GM23248 (cell line): ENCODE data around the gene RND2. TPM values are rescaled to one million over a fixed set of nuclear protein-coding genes. Genes with fewer than 3 reads are reported as not detected.
A peak's percentile ranks its signal among the peaks of the same experiment; 100 is the strongest.
"Not testable (repeated sequence)": the region's sequence is repeated elsewhere in the genome, so short reads cannot be mapped to it uniquely, and the experiment has no call there.

Source experiments
- DNase-seq: peaks from one replicate; pipeline ENCODE4 v3.0.0-alpha.2; 2015
- H2AFZ ChIP-seq: fragments of 200-600 bp; sonication (generic); 2 replicates; pipeline ENCODE4 v1.6.1; 2016; ENCODE audit warnings: antibody characterized with exemption
- H3F3A ChIP-seq: fragments of 200-600 bp; sonication (generic); 2 replicates; pipeline ENCODE4 v1.6.1; 2016; ENCODE audit warnings: mild to moderate bottlenecking, antibody characterized with exemption, mixed run types; ENCODE audit not compliant: insufficient read depth
- H3K27ac ChIP-seq: fragments of 200-600 bp; sonication (generic); 2 replicates; pipeline ENCODE4 v1.5.1; 2016; ENCODE audit warnings: mild to moderate bottlenecking
- H3K27me3 ChIP-seq: fragments of 200-600 bp; sonication (generic); replicated peaks from 2 replicates; pipeline ENCODE4 v1.6.1; 2016; ENCODE audit warnings: mild to moderate bottlenecking; ENCODE audit not compliant: insufficient read depth
- H3K36me3 ChIP-seq: fragments of 200-600 bp; sonication (generic); 2 replicates; pipeline ENCODE4 v1.6.1; 2016; ENCODE audit warnings: low read depth, mild to moderate bottlenecking
- H3K4me1 ChIP-seq: fragments of 200-600 bp; sonication (generic); 2 replicates; pipeline ENCODE4 v1.6.1; 2016; ENCODE audit warnings: mild to moderate bottlenecking; ENCODE audit not compliant: insufficient read depth
- H3K4me2 ChIP-seq: fragments of 200-600 bp; sonication (generic); one replicate; pipeline ENCODE4 v1.6.1; 2016; ENCODE audit warnings: mild to moderate bottlenecking; ENCODE audit not compliant: unreplicated experiment
- H3K4me3 ChIP-seq: fragments of 200-600 bp; sonication (generic); 2 replicates; pipeline ENCODE4 v1.5.1; 2016; ENCODE audit warnings: mild to moderate bottlenecking
- H3K79me2 ChIP-seq: fragments of 200-600 bp; sonication (generic); 2 replicates; pipeline ENCODE4 v1.6.1; 2016; ENCODE audit warnings: mild to moderate bottlenecking; ENCODE audit not compliant: insufficient read depth
- H3K9ac ChIP-seq: fragments of 200-600 bp; sonication (generic); 2 replicates; pipeline ENCODE4 v1.6.1; 2016; ENCODE audit warnings: mild to moderate bottlenecking
- H3K9me2 ChIP-seq: fragments of 200-600 bp; sonication (generic); 2 replicates; pipeline ENCODE4 v1.6.1; 2016; ENCODE audit warnings: mixed run types, mild to moderate bottlenecking, moderate library complexity; ENCODE audit not compliant: insufficient read depth
- H3K9me3 ChIP-seq: fragments of 200-600 bp; sonication (generic); one replicate; pipeline ENCODE4 v1.6.1; 2017; ENCODE audit warnings: low read depth
- H4K20me1 ChIP-seq: fragments of 200-600 bp; sonication (generic); 2 replicates; pipeline ENCODE4 v1.6.0; 2016; ENCODE audit not compliant: insufficient read depth
- EZH2 ChIP-seq: fragments of 200-600 bp; sonication (generic); IDR thresholded peaks from 2 replicates; pipeline ENCODE4 v1.6.1; 2018; ENCODE audit warnings: antibody characterized with exemption, mild to moderate bottlenecking; ENCODE audit not compliant: insufficient read depth, poor library complexity, severe bottlenecking
- EZH2phosphoT487 ChIP-seq: fragments of 200-600 bp; sonication (generic); IDR thresholded peaks from 2 replicates; pipeline ENCODE4 v1.6.1; 2018; ENCODE audit warnings: antibody characterized with exemption, moderate library complexity, mild to moderate bottlenecking, low read depth; ENCODE audit not compliant: insufficient read depth
- WGBS, 2 experiments: methylation state at CpG; one replicate each; pipeline ENCODE4 v1.1.6; 2015 to 2017; ENCODE audit warnings: low lambda C conversion rate in 2 of 2, low coverage in 1 of 2; ENCODE audit errors: missing lambda C conversion rate in 2 of 2; 5-methylcytosine and 5-hydroxymethylcytosine counted together
- in situ Hi-C: fragments of 300-500 bp; cut with MboI; formaldehyde crosslinking; loops from 2 replicates; pipeline ENCODE4 v1.15.0; 2020
- polyA plus RNA-seq: library from polyadenylated mRNA; unstranded; fragments of >200 nt; fragmentation: Nextera tagmentation; extraction: Ambion mirVana; gene quantifications from 2 replicates; pipeline ENCODE4 v1.2.1, GENCODE V29; 2016
- total RNA-seq: library from RNA; depleted of rRNA; stranded (reverse); fragments of >200 nt; shearing (Covaris generic); gene quantifications from 2 replicates; pipeline ENCODE4 v1.2.3, GENCODE V29; 2014

The RND2 gene
- total and polyA plus RNA-seq, 2 experiments from 2014 or later = 0.11 to 0.30 TPM

DNA sequence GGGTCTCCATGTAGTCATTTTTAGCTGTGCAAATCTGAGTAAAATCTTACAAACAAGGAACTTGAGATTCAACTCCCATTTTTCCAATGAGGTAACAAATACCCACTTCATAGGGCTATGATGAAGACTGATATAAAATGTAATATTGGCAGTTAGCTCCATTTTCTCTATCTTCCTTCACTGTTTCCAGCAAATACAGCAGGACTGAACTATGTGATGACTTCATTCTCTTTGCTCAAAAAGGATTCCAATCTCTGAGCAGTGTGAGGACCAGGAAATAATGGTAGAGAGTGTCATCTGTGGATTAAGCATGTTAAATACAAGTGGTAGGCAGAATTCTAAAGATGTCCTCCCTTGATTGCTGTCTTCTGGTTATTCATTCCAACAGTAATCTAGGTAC is 18.3 kb downstream of the RND2 start:
- H3K27me3 ChIP-seq = no peaks in the 10 kb centered on the region
- H3K27ac ChIP-seq = no peak overlapping the region
- TF ChIP-seq EZH2 = no peak
- TF ChIP-seq EZH2phosphoT487 = no peak
- no peaks in the 10 kb centered on the region for H3K36me3 ChIP-seq
- DNase-seq = peak; percentile 45
- in situ Hi-C loops = loop anchor here (25.0 kb wide), 1 partner anchor 269 kb away; no protein-coding TSS in a partner anchor
- H3F3A ChIP-seq = no peaks in the 10 kb centered on the region
- no peaks in the 10 kb centered on the region for H3K79me2 ChIP-seq
- no peak overlapping the region for H2AFZ ChIP-seq
- H4K20me1 ChIP-seq = no peaks in the 10 kb centered on the region
- H3K9me3 ChIP-seq = no peaks in the 10 kb centered on the region
- H3K4me2 ChIP-seq = no peak overlapping the region
- no peak overlapping the region for H3K4me3 ChIP-seq
- H3K9ac ChIP-seq = no peak overlapping the region
- 0 out of 2 replicates have a peak, but pooled peaks cover 3% of the 10 kb centered on the region for H3K4me1 ChIP-seq
- H3K9me2 ChIP-seq = no peaks in the 10 kb centered on the region

DNA sequence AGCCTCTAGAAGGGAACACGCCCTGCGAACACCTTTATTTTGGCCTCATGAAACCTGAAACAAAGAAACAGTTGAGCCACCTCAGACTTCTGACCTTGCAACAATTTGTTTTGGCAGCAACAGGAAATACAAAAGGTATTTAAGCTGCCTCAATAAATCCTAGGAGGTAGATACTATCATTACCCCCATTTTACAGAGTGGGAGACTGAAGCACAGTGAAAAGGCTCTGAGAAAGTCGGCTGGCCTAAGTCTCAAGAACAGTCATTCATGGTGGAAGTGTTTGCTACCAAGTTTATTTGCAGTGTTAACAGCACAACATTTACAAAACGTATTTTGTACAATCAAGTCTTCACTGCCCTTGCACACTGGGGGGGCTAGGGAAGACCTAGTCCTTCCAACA is 19.0 kb downstream of the RND2 start:
- TF ChIP-seq EZH2 (no peak), EZH2phosphoT487 (no peak)
- H3K9me2 ChIP-seq = no peaks in the 10 kb centered on the region
- no peak overlapping the region for H3K27ac ChIP-seq
- H3K79me2 ChIP-seq = no peaks in the 10 kb centered on the region
- no peaks in the 10 kb centered on the region for H3K27me3 ChIP-seq
- H4K20me1 ChIP-seq = no peaks in the 10 kb centered on the region
- H2AFZ ChIP-seq = no peak overlapping the region
- no peak overlapping the region for H3K4me2 ChIP-seq
- WGBS, 2 experiments = 94% methylated on average over 4 of the region's 4 CpGs
- in situ Hi-C loops = loop anchor here (25.0 kb wide), 1 partner anchor 268 kb away; no protein-coding TSS in a partner anchor
- no peak overlapping the region for H3K4me3 ChIP-seq
- no peak for DNase-seq
- no peak overlapping the region for H3K9ac ChIP-seq
- 0 out of 2 replicates have a peak, but pooled peaks cover 3% of the 10 kb centered on the region for H3K4me1 ChIP-seq
- no peaks in the 10 kb centered on the region for H3K9me3 ChIP-seq
- H3K36me3 ChIP-seq = no peaks in the 10 kb centered on the region
- H3F3A ChIP-seq = no peaks in the 10 kb centered on the region

DNA sequence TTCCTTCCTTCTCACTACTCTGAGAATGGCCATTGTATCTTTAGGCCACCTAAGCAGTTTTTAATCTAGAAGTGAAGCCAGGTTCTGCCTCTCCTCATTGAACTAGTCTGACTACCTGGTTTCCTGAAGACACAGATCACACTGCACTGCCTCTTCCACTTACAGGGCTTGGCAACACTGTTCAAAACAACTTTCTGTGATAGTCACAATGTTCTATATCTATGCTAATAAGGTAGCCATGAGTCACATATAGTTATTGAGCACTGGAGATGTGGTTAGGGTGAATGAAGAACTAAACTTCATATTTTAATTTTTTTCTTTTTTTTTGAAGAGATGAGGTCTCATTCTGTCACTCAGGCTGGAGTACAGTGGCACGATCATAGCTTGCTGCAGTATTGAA is 26.9 kb downstream of the RND2 start:
- Histone ChIP-seq H3K27ac (no peak overlapping the region), H3K4me1 (no peaks in the 10 kb centered on the region), H3K4me3 (no peak overlapping the region), H3K9me2 (no peaks in the 10 kb centered on the region), H3K79me2 (no peaks in the 10 kb centered on the region), H3K4me2 (no peak overlapping the region), H3K9ac (no peak overlapping the region), H3K27me3 (no peaks in the 10 kb centered on the region), H2AFZ (no peak overlapping the region), H3F3A (no peaks in the 10 kb centered on the region), H4K20me1 (no peaks in the 10 kb centered on the region), H3K36me3 (peaks cover 3% of the 10 kb centered on the region; the same call in 1 of the 2 replicates), H3K9me3 (no peaks in the 10 kb centered on the region)
- no peak for DNase-seq
- in situ Hi-C loops = no loop called here
- no peak for TF ChIP-seq EZH2
- TF ChIP-seq EZH2phosphoT487 = no peak
- WGBS, 2 experiments = 89 to 100% methylated on average over 1 of the region's 1 CpG

DNA sequence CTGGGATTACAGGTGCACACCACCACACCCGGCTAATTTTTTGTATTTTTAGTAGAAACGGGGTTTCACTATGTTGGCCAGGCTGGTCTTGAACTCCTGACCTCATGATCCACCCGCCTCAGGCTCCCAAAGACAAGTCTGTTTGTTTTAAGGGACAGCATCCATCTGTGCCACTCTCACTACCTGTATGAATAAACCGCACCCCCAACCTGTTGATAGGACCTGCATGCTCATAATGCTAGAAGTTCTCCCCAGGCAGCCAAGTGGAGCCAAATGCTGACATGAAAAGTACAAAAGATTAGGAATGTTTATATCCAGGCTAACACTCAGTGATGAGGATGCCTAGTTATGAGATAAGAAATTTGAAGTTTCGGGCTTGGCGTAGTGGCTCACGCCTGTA is 28.0 kb downstream of the RND2 start:
- DNase-seq, H3K9me3 ChIP-seq, H3K4me1 ChIP-seq, H3F3A ChIP-seq, H3K9ac ChIP-seq, H3K36me3 ChIP-seq, H3K27me3 ChIP-seq, H3K27ac ChIP-seq, H3K79me2 ChIP-seq, H4K20me1 ChIP-seq, H2AFZ ChIP-seq, in situ Hi-C loops, H3K4me2 ChIP-seq, H3K9me2 ChIP-seq, H3K4me3 ChIP-seq: not testable (repeated sequence)
- WGBS, 2 experiments = 85 to 89% methylated on average over 7 of the region's 7 CpGs

DNA sequence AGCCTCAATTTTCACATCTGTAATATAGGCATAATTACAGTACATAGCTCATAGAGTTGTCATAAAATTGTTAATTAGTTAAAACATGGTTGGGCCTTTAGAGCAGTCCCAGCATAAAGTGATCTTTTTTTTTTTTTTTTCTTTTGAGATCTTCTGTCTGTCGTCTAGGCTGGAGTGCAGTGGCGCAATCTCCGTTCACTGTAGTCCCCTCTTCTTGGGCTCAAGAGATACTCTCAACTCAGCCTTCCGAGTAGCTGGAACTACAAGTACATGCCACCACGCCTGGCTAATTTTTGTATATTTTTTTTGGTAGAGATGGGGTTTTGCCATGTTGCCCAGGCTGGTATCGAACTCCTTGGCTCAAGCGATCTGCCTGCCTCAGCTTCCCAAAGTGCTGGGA is 31.0 kb downstream of the RND2 start:
- in situ Hi-C loops = no loop called here
- Histone ChIP-seq H4K20me1 (no peaks in the 10 kb centered on the region), H3K27me3 (no peaks in the 10 kb centered on the region), H3F3A (no peaks in the 10 kb centered on the region), H3K9ac (no peak overlapping the region), H2AFZ (no peak overlapping the region), H3K4me3 (no peak overlapping the region), H3K9me3 (no peaks in the 10 kb centered on the region), H3K4me1 (no peaks in the 10 kb centered on the region), H3K4me2 (no peak overlapping the region), H3K9me2 (no peaks in the 10 kb centered on the region), H3K36me3 (peaks cover 3% of the 10 kb centered on the region; the same call in 1 of the 2 replicates), H3K27ac (no peak overlapping the region), H3K79me2 (no peaks in the 10 kb centered on the region)
- no peak for DNase-seq
- WGBS, 2 experiments = 97 to 98% methylated on average over 7 of the region's 7 CpGs
- no peak for TF ChIP-seq EZH2
- no peak for TF ChIP-seq EZH2phosphoT487
